ENCODE measurements around the gene FLRT1.

DNA sequence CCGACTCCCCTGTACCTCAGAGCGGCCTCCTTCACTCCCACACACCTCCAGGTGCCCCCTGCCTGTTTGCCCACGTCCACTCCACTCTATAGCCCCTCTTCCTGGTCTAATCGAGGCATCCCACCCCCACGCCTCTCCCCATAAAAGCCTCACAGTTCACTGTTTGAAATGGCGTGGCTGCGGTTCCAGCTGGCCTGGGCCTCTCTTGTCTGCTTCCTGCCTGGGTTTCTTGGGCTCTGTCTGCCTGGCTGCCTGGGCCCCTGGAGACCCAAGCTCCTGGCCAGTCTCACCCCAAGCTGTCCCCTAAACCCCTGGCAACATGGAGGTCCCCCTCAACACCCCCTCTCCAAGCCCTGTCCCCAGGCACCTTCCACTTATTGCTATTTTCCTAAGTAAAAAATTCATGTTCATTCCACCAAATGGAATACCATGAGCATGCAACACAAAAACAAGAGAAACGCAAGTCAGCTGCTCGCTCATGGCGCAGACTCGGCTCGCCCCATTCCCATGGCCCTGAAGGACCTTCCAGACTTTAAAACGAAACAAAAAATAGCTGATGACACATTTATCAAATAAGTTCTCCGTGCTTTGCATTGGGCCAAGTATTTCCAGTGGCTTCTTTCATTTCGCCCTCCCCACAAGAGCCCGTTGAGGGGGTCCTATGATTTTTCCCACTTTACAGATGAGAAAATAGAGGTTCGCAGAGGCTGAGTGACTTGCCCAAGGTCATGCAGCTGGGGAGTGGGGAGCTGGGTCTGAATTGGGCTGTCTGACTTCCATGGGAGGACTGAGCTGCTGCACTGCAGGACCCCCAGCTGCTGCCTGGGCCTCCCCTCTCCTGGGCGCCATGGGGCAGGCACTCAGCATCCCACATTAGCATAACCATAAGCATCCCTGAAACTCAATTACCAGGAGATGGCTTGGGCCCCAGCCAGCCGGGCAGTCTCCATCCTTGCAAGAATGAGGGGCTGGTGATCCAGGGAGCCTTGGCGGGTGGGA, 11.7 kb upstream of the FLRT1 start:
- TF ChIP-seq, protein P1, sequence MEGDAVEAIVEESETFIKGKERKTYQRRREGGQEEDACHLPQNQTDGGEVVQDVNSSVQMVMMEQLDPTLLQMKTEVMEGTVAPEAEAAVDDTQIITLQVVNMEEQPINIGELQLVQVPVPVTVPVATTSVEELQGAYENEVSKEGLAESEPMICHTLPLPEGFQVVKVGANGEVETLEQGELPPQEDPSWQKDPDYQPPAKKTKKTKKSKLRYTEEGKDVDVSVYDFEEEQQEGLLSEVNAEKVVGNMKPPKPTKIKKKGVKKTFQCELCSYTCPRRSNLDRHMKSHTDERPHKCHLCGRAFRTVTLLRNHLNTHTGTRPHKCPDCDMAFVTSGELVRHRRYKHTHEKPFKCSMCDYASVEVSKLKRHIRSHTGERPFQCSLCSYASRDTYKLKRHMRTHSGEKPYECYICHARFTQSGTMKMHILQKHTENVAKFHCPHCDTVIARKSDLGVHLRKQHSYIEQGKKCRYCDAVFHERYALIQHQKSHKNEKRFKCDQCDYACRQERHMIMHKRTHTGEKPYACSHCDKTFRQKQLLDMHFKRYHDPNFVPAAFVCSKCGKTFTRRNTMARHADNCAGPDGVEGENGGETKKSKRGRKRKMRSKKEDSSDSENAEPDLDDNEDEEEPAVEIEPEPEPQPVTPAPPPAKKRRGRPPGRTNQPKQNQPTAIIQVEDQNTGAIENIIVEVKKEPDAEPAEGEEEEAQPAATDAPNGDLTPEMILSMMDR (IDR thresholded peaks at IDR 0.05) = no peak
- no peak for TF ChIP-seq POLR2A (IDR thresholded peaks at IDR 0.05)
